HEK293 (cell line): ENCODE measurements around the gene ITSN2.

ENCODE experiments used
- CTCF ChIA-PET: fragments of 350-600 bp; formaldehyde crosslinking; extraction: SDS; loops from one replicate; lab custom pipeline; 2021; ENCODE audit warnings: antibody characterized with exemption; lab: Yijun Ruan, JAX
- POLR2A ChIA-PET: fragments of 300-600 bp; formaldehyde crosslinking; extraction: SDS; loops from one replicate; lab custom pipeline; 2020; ENCODE audit warnings: antibody characterized with exemption, inconsistent platforms; lab: Yijun Ruan, JAX
- H3K27ac ChIP-seq: fragments of 200-500 bp; sonication (Bioruptor generic); 2 replicates; pipeline ENCODE4 v1.5.1; 2014; ENCODE audit warnings: low read depth, low read length, control low read depth, inconsistent platforms; ENCODE audit errors: extremely low read depth
- H3K36me3 ChIP-seq, 2 experiments: fragments of 200-500 bp in 1 of 2; sonication (Bioruptor generic) in 1 of 2; 1 replicate in 1 of 2; 2 replicates in 1 of 2; pipeline ENCODE4 v1.5.1; 2014 to 2017; ENCODE audit warnings: inconsistent platforms in 2 of 2, low read length in 2 of 2; ENCODE audit not compliant: control insufficient read depth in 2 of 2, insufficient read depth in 1 of 2
- H3K4me1 ChIP-seq: fragments of 200-500 bp; sonication (Bioruptor generic); 2 replicates; pipeline ENCODE4 v1.5.1; 2014; ENCODE audit warnings: mild to moderate bottlenecking, low read length, inconsistent platforms; ENCODE audit not compliant: control insufficient read depth, insufficient read depth
- H3K4me3 ChIP-seq: 2 replicates; pipeline ENCODE4 v1.5.1; 2011; ENCODE audit warnings: low read depth, mild to moderate bottlenecking, control low read depth, low read length, moderate library complexity
- H3K9me3 ChIP-seq: fragments of 200-500 bp; sonication (Bioruptor generic); 2 replicates; pipeline ENCODE4 v1.5.1; 2014; ENCODE audit warnings: low read depth, low read length, inconsistent platforms; ENCODE audit not compliant: control insufficient read depth, insufficient read depth
- FEZF1 ChIP-seq: fragments of 450-650 bp; formaldehyde crosslinking; IDR thresholded peaks from 2 replicates; pipeline ENCODE4 v1.5.1; 2016; ENCODE audit warnings: missing biosample characterization, missing genetic modification characterization
- KLF8 ChIP-seq: fragments of 450-650 bp; formaldehyde crosslinking; IDR thresholded peaks from 2 replicates; pipeline ENCODE4 v1.5.1; 2016; ENCODE audit warnings: missing biosample characterization, missing genetic modification characterization
- MEIS1 ChIP-seq: sonication (generic); formaldehyde crosslinking; IDR thresholded peaks from 2 replicates; pipeline ENCODE4 v1.8.1; 2022; ENCODE audit warnings: missing genetic modification reagents, mild to moderate bottlenecking, borderline replicate concordance
- SETDB1 ChIP-seq: IDR thresholded peaks from one replicate; pipeline ENCODE4 v1.6.1; 2017; ENCODE audit warnings: mild to moderate bottlenecking, low read length, moderate library complexity, mixed read lengths; ENCODE audit not compliant: insufficient read length
- SP7 ChIP-seq: fragments of 450-650 bp; formaldehyde crosslinking; IDR thresholded peaks from 2 replicates; pipeline ENCODE4 v1.5.1; 2016; ENCODE audit warnings: missing biosample characterization, missing genetic modification characterization
- ZBTB7A ChIP-seq: fragments of 450-650 bp; formaldehyde crosslinking; IDR thresholded peaks from 2 replicates; pipeline ENCODE4 v1.5.1; 2016; ENCODE audit warnings: low read depth, missing biosample characterization, missing genetic modification characterization
- ZEB2 ChIP-seq: fragments of 450-650 bp; formaldehyde crosslinking; IDR thresholded peaks from 2 replicates; pipeline ENCODE4 v1.5.1; 2016; ENCODE audit warnings: missing biosample characterization, missing genetic modification characterization
- ZNF112 ChIP-seq: fragments of 450-650 bp; formaldehyde crosslinking; IDR thresholded peaks from 2 replicates; pipeline ENCODE4 v1.5.0; 2017; ENCODE audit warnings: missing biosample characterization, missing genetic modification characterization
- ZNF174 ChIP-seq: fragments of 450-650 bp; formaldehyde crosslinking; IDR thresholded peaks from 2 replicates; pipeline ENCODE4 v1.5.0; 2017; ENCODE audit warnings: missing biosample characterization, mild to moderate bottlenecking, missing genetic modification characterization
- ZNF423 ChIP-seq: fragments of 450-650 bp; formaldehyde crosslinking; IDR thresholded peaks from 2 replicates; pipeline ENCODE4 v1.5.1; 2016; ENCODE audit warnings: missing biosample characterization, missing genetic modification characterization
- ZNF560 ChIP-seq: fragments of 450-650 bp; formaldehyde crosslinking; IDR thresholded peaks from 2 replicates; pipeline ENCODE4 v1.5.1; 2017; ENCODE audit warnings: missing biosample characterization, missing genetic modification characterization, borderline replicate concordance
- ZNF585B ChIP-seq: fragments of 450-650 bp; formaldehyde crosslinking; IDR thresholded peaks from 2 replicates; pipeline ENCODE4 v1.5.1; 2016; ENCODE audit warnings: missing biosample characterization, missing genetic modification characterization
- ZNF596 ChIP-seq: fragments of 450-650 bp; IDR thresholded peaks from 2 replicates; pipeline ENCODE4 v1.5.0; 2018; ENCODE audit warnings: missing biosample characterization, mild to moderate bottlenecking, missing genetic modification characterization, moderate library complexity
- ZNF626 ChIP-seq: fragments of 450-650 bp; sonication (Bioruptor Pico); formaldehyde crosslinking; IDR thresholded peaks from 2 replicates; pipeline ENCODE4 v1.5.1; 2018; ENCODE audit warnings: missing biosample characterization, missing genetic modification characterization, inconsistent platforms
- ZNF654 ChIP-seq: fragments of 450-650 bp; formaldehyde crosslinking; IDR thresholded peaks from 2 replicates; pipeline ENCODE4 v1.5.1; 2016; ENCODE audit warnings: low read depth, missing biosample characterization, missing genetic modification characterization
- ZNF664 ChIP-seq: fragments of 450-650 bp; formaldehyde crosslinking; IDR thresholded peaks from 2 replicates; pipeline ENCODE4 v1.5.1; 2016; ENCODE audit warnings: missing biosample characterization, missing genetic modification characterization
- ZNF768 ChIP-seq: fragments of 450-650 bp; formaldehyde crosslinking; IDR thresholded peaks from 2 replicates; pipeline ENCODE4 v1.5.1; 2018; ENCODE audit warnings: missing biosample characterization, mild to moderate bottlenecking, missing genetic modification characterization
- TF ChIP-seq, protein P1 (sequence below): fragments of 450-650 bp; formaldehyde crosslinking; IDR thresholded peaks from 2 replicates; pipeline ENCODE4 v1.5.1; 2016; ENCODE audit warnings: missing biosample characterization, missing genetic modification characterization
- TF ChIP-seq, protein P2 (sequence below): sonication (generic); formaldehyde crosslinking; IDR thresholded peaks from 2 replicates; pipeline ENCODE4 v1.8.1; 2022; ENCODE audit warnings: mild to moderate bottlenecking, moderate library complexity, missing genetic modification reagents
- TF ChIP-seq, protein P3 (sequence below): fragments of 450-650 bp; formaldehyde crosslinking; IDR thresholded peaks from 2 replicates; pipeline ENCODE4 v1.5.1; 2016; ENCODE audit warnings: missing biosample characterization, missing genetic modification characterization, low read depth
- TF ChIP-seq, protein P4 (sequence below): fragments of 450-650 bp; formaldehyde crosslinking; IDR thresholded peaks from 2 replicates; pipeline ENCODE4 v1.5.1; 2016; ENCODE audit warnings: missing biosample characterization, missing genetic modification characterization

Gene ITSN2

DNA sequence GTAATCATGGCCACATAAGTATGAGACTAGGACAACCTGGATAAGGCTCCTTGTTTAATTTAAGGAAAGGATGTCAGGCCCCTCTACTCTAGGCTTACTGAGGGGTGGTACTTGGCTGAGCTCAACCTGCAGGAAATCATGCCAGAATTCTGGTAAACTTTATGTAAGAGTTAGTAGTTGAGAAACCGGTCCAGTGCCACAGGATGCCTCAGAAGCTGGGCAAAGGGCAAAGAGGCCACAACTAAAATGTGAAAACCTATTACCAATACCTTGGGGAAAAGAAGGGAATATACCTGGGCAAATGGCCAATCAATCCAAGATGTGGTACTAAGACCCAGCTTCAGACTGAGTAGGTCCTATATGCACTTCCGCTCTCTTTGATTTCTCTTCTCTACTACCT, 86.7 kb downstream of the ITSN2 start (continued):
- TF ChIP-seq, protein P1, sequence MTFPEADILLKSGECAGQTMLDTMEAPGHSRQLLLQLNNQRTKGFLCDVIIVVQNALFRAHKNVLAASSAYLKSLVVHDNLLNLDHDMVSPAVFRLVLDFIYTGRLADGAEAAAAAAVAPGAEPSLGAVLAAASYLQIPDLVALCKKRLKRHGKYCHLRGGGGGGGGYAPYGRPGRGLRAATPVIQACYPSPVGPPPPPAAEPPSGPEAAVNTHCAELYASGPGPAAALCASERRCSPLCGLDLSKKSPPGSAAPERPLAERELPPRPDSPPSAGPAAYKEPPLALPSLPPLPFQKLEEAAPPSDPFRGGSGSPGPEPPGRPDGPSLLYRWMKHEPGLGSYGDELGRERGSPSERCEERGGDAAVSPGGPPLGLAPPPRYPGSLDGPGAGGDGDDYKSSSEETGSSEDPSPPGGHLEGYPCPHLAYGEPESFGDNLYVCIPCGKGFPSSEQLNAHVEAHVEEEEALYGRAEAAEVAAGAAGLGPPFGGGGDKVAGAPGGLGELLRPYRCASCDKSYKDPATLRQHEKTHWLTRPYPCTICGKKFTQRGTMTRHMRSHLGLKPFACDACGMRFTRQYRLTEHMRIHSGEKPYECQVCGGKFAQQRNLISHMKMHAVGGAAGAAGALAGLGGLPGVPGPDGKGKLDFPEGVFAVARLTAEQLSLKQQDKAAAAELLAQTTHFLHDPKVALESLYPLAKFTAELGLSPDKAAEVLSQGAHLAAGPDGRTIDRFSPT (tag by site-specific recombination): no peak
- no peak for TF ChIP-seq ZNF112 (tag by site-specific recombination)
- TF ChIP-seq ZNF654: no peak
- TF ChIP-seq ZNF664 (tag by site-specific recombination): no peak
- TF ChIP-seq ZNF560 (tag by site-specific recombination): no peak
- no peak for TF ChIP-seq ZNF174 (tag by site-specific recombination)
- TF ChIP-seq, protein P2, sequence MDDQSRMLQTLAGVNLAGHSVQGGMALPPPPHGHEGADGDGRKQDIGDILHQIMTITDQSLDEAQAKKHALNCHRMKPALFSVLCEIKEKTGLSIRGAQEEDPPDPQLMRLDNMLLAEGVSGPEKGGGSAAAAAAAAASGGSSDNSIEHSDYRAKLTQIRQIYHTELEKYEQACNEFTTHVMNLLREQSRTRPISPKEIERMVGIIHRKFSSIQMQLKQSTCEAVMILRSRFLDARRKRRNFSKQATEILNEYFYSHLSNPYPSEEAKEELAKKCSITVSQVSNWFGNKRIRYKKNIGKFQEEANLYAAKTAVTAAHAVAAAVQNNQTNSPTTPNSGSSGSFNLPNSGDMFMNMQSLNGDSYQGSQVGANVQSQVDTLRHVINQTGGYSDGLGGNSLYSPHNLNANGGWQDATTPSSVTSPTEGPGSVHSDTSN: no peak
- no peak for TF ChIP-seq ZNF768 (tag by site-specific recombination)
- TF ChIP-seq SETDB1: no peak

DNA sequence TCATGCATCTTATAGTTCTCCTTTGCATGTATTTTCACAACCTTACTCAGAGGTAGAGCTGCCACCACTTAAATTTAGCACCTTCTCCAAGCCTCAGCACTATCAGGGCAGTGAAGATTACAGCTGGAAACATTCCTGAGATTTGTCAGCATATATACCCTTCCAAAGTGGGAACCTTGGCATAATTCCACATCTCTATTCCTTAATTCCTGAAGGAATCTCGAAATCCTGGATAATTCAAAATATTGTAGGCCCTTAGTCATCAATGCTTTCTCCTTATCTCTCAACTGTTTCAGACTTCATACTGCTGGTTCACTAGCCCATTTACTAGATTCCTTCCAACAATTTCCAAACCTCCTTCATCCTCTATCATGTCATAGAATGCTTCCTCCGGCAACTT, 87.4 kb downstream of the ITSN2 start:
- Histone ChIP-seq H3K27ac (no peak overlapping the region), H3K4me1 (no peaks in the 10 kb centered on the region), H3K9me3 (no peaks in the 10 kb centered on the region), H3K4me3 (no peak overlapping the region), H3K36me3 (peaks cover 27 to 52% of the 10 kb centered on the region in 2 experiments)
- CTCF ChIA-PET: no interaction called here
- POLR2A ChIA-PET: interaction anchor here (0.7 kb wide), 1 partner anchor 648 kb away, joined by 7 read pairs; no protein-coding TSS in a partner anchor
- TF ChIP-seq SP7 (tag by site-specific recombination) (no peak), KLF8 (tag by site-specific recombination) (no peak), ZNF560 (tag by site-specific recombination) (no peak), ZBTB7A (tag by site-specific recombination) (no peak), FEZF1 (tag by site-specific recombination) (no peak), MEIS1 (no peak), ZNF626 (tag by site-specific recombination) (no peak), ZEB2 (tag by site-specific recombination) (no peak), ZNF423 (no peak), ZNF112 (tag by site-specific recombination) (no peak), ZNF596 (tag by site-specific recombination) (no peak), ZNF585B (tag by site-specific recombination) (no peak)
- TF ChIP-seq, protein P3, sequence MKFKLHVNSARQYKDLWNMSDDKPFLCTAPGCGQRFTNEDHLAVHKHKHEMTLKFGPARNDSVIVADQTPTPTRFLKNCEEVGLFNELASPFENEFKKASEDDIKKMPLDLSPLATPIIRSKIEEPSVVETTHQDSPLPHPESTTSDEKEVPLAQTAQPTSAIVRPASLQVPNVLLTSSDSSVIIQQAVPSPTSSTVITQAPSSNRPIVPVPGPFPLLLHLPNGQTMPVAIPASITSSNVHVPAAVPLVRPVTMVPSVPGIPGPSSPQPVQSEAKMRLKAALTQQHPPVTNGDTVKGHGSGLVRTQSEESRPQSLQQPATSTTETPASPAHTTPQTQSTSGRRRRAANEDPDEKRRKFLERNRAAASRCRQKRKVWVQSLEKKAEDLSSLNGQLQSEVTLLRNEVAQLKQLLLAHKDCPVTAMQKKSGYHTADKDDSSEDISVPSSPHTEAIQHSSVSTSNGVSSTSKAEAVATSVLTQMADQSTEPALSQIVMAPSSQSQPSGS: no peak
- TF ChIP-seq, protein P4, sequence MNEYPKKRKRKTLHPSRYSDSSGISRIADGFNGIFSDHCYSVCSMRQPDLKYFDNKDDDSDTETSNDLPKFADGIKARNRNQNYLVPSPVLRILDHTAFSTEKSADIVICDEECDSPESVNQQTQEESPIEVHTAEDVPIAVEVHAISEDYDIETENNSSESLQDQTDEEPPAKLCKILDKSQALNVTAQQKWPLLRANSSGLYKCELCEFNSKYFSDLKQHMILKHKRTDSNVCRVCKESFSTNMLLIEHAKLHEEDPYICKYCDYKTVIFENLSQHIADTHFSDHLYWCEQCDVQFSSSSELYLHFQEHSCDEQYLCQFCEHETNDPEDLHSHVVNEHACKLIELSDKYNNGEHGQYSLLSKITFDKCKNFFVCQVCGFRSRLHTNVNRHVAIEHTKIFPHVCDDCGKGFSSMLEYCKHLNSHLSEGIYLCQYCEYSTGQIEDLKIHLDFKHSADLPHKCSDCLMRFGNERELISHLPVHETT: no peak
